DOHH2 (cell line): ENCODE measurements around the gene FTSJ1.

Experiments used
- CTCF ChIP-seq: fragments of 200-600 bp; sonication (generic); IDR thresholded peaks from one replicate; pipeline ENCODE4 v1.5.1; 2014; ENCODE audit warnings: antibody characterized with exemption, mild to moderate bottlenecking, low read depth, low read length; ENCODE audit not compliant: poor library complexity, severe bottlenecking
- EZH2phosphoT487 ChIP-seq: fragments of 200-600 bp; sonication (generic); IDR thresholded peaks from 2 replicates; pipeline ENCODE4 v1.6.1; 2017; ENCODE audit warnings: borderline replicate concordance, mild to moderate bottlenecking, antibody characterized with exemption, low read length, moderate library complexity, mixed read lengths

GRCh38 chrX:48482526-48482925 lies 6.5 kb downstream of the FTSJ1 start:
- TF ChIP-seq CTCF = no peak
- no peak for TF ChIP-seq EZH2phosphoT487
